Panc1 (cell line): ENCODE measurements around the gene DRD4. TPM values are rescaled to one million over a fixed set of nuclear protein-coding genes. Genes with fewer than 3 reads are reported as not detected.

Experiments
- ATAC-seq: fragments of 200-7000 bp; cut with Tn5 transposase; 2 replicates; pipeline ENCODE4 v1.9.1; 2020; ENCODE audit warnings: mild to moderate bottlenecking, moderate library complexity
- BruUV-seq: library from RNA; stranded (reverse); fragments of 400-500 nt; replicated peaks from 2 replicates; lab custom pipeline; 2021; lab: Mats Ljungman, UMichigan
- CTCF ChIA-PET: fragments of 300-600 bp; sonication (Branson Sonifier 250); formaldehyde crosslinking; loops from one replicate; lab custom pipeline; 2022; ENCODE audit warnings: antibody characterized with exemption; lab: Charles Lee
- POLR2A ChIA-PET: fragments of 300-600 bp; sonication (Branson Sonifier 250); formaldehyde crosslinking; loops from one replicate; lab custom pipeline; 2022; ENCODE audit warnings: antibody characterized with exemption; lab: Charles Lee
- DNase-seq: peaks from one replicate; pipeline ENCODE4 v3.0.0-alpha.2; 2010; ENCODE audit warnings: low read depth, low spot score
- H3K27ac ChIP-seq: 2 replicates; pipeline ENCODE4 v1.5.1; 2011; ENCODE audit warnings: mild to moderate bottlenecking, low read length, inconsistent platforms
- H3K27me3 ChIP-seq: fragments of 200-500 bp; sonication (Bioruptor generic); 2 replicates; pipeline ENCODE4 v1.6.0; 2014; ENCODE audit warnings: low read length, inconsistent platforms; ENCODE audit not compliant: control insufficient read depth, insufficient read depth
- H3K36me3 ChIP-seq: fragments of 200-500 bp; sonication (Bioruptor generic); 2 replicates; pipeline ENCODE4 v1.5.1; 2014; ENCODE audit warnings: inconsistent platforms, mild to moderate bottlenecking, low read length, moderate library complexity; ENCODE audit not compliant: control insufficient read depth, insufficient read depth
- H3K4me1 ChIP-seq: 2 replicates; pipeline ENCODE4 v1.5.1; 2011; ENCODE audit warnings: inconsistent platforms, mild to moderate bottlenecking, low read length, moderate library complexity; ENCODE audit not compliant: control insufficient read depth, insufficient read depth
- H3K4me3 ChIP-seq, 2 experiments: 2 replicates each; pipeline ENCODE4 v1.5.1; 2011 to 2012; ENCODE audit warnings: low read depth in 2 of 2, low read length in 2 of 2, mild to moderate bottlenecking in 2 of 2, inconsistent platforms in 1 of 2, moderate library complexity in 1 of 2
- H3K9me3 ChIP-seq: fragments of 200-500 bp; sonication (Bioruptor generic); 2 replicates; pipeline ENCODE4 v1.5.1; 2014; ENCODE audit warnings: low read depth, mild to moderate bottlenecking, inconsistent platforms, low read length, moderate library complexity; ENCODE audit not compliant: control insufficient read depth, insufficient read depth
- CTCF ChIP-seq: fragments of 450-650 bp; IDR thresholded peaks from 2 replicates; pipeline ENCODE4 v1.5.1; 2017; ENCODE audit warnings: mild to moderate bottlenecking
- POLR2AphosphoS5 ChIP-seq: IDR thresholded peaks from 2 replicates; pipeline ENCODE4 v1.6.1; 2012; ENCODE audit warnings: mild to moderate bottlenecking, low read depth, low read length, moderate library complexity
- REST ChIP-seq, 2 experiments: IDR thresholded peaks; 2 replicates each; pipeline ENCODE4 v1.6.1; 2011 to 2012; ENCODE audit warnings: low read depth in 2 of 2, control low read depth in 1 of 2, low read length in 1 of 2, mild to moderate bottlenecking in 1 of 2, moderate library complexity in 1 of 2; ENCODE audit not compliant: insufficient read depth in 1 of 2
- SIN3A ChIP-seq: IDR thresholded peaks from 2 replicates; pipeline ENCODE4 v1.6.1; 2012; ENCODE audit warnings: low read depth, mild to moderate bottlenecking, low read length, moderate library complexity, borderline replicate concordance; ENCODE audit not compliant: insufficient read depth
- TCF7L2 ChIP-seq: IDR thresholded peaks from 2 replicates; pipeline ENCODE4 v1.6.1; 2011; ENCODE audit warnings: mild to moderate bottlenecking, low read depth, low read length, inconsistent platforms
- in situ Hi-C: cut with HindIII; loops from 2 replicates; pipeline ENCODE4 v1.10.0; 2016; ENCODE audit warnings: low sequenced_read_pairs, low pct_unique_long_range_greater_than_20kb
- intact Hi-C: fragments of 100-400 bp; cut with micrococcal nuclease; formaldehyde crosslinking; loops from one replicate; pipeline ENCODE4 v1.10.0; 2022; ENCODE audit not compliant: unreplicated experiment
- total RNA-seq: library from RNA; stranded (reverse); gene quantifications from one replicate; pipeline ENCODE4 v1.2.1, GENCODE V29; 2021; ENCODE audit not compliant: unreplicated experiment

Gene DRD4
- total RNA-seq, 1 experiment from 2014 or later, result 0.95 TPM

GRCh38 chr11:639332-639955 lies 2.4 kb downstream of the DRD4 start:
- in situ Hi-C loops, result no loop called here
- ATAC-seq (no peak), DNase-seq (no peak)
- intact Hi-C loops, result no loop called here
- TF ChIP-seq CTCF, result no peak
- TF ChIP-seq POLR2AphosphoS5, result no peak
- no peak for TF ChIP-seq REST (IDR thresholded peaks at IDR 0.05; ENCODE audit: insufficient read depth in 1 of 2, low read depth in 2 of 2, low read length in 1 of 2)
- no peak for TF ChIP-seq SIN3A
- TF ChIP-seq TCF7L2, result no peak
- no TSS peak for BruUV-seq
- Histone ChIP-seq H3K27ac (no peak overlapping the region), H3K4me3 (no peak overlapping the region), H3K27me3 (no peaks in the 10 kb centered on the region), H3K9me3 (no peaks in the 10 kb centered on the region), H3K36me3 (no peaks in the 10 kb centered on the region), H3K4me1 (peaks cover 21% of the 10 kb centered on the region)
- ChIA-PET POLR2A (interaction anchor here (0.7 kb wide), 1 partner anchor 55 kb away, joined by 4 read pairs; no protein-coding TSS in a partner anchor), CTCF (no interaction called here)

- Histone ChIP-seq H3K27ac (no peak overlapping the region), H3K4me3 (no peak overlapping the region), H3K9me3 (no peaks in the 10 kb centered on the region), H3K36me3 (no peaks in the 10 kb centered on the region), H3K4me1 (peaks cover 21% of the 10 kb centered on the region), H3K27me3 (no peaks in the 10 kb centered on the region)
- CTCF ChIA-PET, result no interaction called here
- in situ Hi-C loops, result no loop called here
- DNase-seq, result no peak
- TF ChIP-seq SIN3A, result no peak
- intact Hi-C loops, result no loop called here
- no TSS peak for BruUV-seq
- no peak for ATAC-seq
- POLR2A ChIA-PET, result no interaction called here
Observed at GRCh38 chr11:640021-640706, 3.1 kb downstream of the DRD4 start.

DNA sequence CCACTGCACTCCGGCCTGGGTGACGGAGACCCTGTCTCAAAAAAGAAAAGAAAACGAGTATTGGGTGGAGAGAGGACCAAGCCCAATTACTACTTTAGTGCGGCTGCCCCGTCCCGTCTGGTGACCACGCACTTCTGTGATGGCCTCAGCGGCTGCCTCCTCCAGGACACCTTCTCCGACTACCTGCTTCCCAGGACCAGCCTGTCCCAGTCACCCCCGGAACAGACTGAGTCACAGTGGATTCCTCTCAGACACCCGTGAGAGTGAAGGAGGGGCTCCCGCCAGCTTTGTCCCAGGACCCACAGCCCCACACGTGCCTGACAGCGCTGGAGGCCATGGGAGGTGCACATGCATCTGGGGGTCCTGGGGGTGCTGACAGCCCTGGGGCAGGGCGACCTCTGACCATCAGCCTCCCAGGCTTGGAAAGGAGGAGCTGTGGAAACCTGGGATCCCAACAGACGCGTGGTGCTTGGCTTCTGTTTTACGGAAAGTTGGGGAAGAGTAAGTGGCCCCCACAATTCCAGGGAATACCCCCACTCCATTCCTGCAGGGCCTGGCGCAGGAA lies 4.8 kb downstream of the DRD4 start:
- Histone ChIP-seq H3K36me3 (no peaks in the 10 kb centered on the region), H3K4me3 (no peak overlapping the region), H3K9me3 (no peaks in the 10 kb centered on the region), H3K27ac (no peak overlapping the region), H3K27me3 (no peaks in the 10 kb centered on the region), H3K4me1 (peaks cover 21% of the 10 kb centered on the region)
- DNase-seq, result no peak
- intact Hi-C loops (no loop called here), in situ Hi-C loops (no loop called here)
- no TSS peak for BruUV-seq
- no peak for ATAC-seq
- POLR2A ChIA-PET, result no interaction called here
- TF ChIP-seq TCF7L2 (no peak), SIN3A (no peak), POLR2AphosphoS5 (no peak), CTCF (no peak), REST (IDR thresholded peaks at IDR 0.05; ENCODE audit: insufficient read depth in 1 of 2, low read depth in 2 of 2, low read length in 1 of 2) (no peak)
- CTCF ChIA-PET, result no interaction called here
